ENCODE measurements around the gene TAS1R1.

TAS1R1 gene

DNA sequence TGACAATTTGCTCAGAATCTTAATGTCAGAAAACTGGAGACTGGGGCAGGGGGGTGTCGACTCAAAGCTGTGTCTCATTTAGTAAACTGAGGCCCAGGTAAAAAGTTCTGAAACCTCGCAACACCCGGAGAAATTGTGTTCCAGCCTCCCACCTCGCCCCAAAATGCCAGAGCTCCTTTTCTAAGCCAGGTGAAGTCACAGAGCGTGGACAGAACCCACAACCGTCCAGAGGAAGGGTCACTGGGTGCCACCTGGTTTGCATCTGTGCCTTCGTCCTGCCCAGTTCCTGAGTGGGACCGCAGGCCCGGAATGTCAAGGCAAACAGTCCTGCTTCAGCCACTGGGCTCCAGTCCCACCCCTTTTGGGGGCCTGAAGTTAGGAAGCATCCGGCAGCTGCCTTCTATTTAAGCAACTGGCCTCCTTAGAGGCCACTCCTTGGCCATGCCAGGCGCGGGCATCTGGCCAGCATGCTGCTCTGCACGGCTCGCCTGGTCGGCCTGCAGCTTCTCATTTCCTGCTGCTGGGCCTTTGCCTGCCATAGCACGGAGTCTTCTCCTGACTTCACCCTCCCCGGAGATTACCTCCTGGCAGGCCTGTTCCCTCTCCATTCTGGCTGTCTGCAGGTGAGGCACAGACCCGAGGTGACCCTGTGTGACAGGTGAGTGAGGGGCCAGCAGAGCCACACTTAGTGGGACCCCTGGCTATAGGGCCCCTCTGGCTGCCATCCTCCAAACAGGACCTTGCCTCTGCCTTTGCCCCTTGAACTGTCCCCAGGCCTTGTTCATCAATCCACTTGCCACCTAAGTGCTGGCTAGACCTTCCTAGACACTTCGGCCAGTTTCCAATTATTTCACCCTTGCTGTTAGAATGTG lies at the start of gene TAS1R1:
TAS1R1 (plus strand) TSS at position 401 of the 872 bp plus-strand sequence; CDS start at position 468, 67 bp downstream.
- in situ Hi-C loops (cut with HindIII; ENCODE audit: low sequenced_read_pairs): no loop called here

DNA sequence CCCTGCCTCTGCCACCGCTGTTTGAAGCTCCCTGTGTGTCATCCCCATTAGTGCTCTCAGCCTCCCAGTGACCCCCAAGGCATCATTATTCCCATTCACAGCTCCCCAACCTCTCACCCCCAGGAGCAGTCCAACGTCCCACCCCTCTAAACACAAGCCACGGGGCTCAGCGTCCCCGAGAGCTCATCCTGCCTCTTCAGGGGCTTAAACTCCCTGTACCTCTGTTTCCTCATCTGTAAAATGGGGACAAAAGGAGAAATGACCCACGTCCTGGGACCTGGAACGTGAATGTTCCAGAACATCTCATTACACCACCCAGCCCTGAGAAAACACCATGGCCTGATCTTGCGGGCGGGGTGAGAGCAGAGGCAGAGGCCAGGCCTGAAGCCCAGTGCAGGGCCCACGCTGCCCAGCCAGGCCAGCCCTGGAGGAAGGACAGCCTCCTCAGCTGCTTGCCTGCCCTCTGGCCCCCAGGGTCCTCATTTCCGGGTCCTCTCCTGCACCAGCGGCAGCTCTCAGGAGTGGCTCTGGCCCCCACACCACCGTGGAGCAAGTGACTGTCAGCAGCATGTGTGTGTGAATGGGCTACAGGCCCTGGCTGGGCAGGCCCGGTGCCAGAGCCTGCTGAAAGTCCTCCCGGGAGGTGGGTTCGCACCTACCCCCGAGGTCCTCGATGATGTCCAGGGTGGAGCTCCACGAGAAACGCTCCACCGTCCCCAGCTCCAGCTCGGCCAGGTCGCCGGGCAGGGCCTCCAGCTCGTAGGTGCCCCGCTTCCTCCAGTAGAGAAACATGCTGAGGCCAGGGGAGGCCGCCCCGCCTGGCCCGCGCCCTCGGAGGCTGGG lies 49.5 kb upstream of the TAS1R1 start:
- in situ Hi-C loops (cut with HindIII; ENCODE audit: low sequenced_read_pairs): no loop called here

DNA sequence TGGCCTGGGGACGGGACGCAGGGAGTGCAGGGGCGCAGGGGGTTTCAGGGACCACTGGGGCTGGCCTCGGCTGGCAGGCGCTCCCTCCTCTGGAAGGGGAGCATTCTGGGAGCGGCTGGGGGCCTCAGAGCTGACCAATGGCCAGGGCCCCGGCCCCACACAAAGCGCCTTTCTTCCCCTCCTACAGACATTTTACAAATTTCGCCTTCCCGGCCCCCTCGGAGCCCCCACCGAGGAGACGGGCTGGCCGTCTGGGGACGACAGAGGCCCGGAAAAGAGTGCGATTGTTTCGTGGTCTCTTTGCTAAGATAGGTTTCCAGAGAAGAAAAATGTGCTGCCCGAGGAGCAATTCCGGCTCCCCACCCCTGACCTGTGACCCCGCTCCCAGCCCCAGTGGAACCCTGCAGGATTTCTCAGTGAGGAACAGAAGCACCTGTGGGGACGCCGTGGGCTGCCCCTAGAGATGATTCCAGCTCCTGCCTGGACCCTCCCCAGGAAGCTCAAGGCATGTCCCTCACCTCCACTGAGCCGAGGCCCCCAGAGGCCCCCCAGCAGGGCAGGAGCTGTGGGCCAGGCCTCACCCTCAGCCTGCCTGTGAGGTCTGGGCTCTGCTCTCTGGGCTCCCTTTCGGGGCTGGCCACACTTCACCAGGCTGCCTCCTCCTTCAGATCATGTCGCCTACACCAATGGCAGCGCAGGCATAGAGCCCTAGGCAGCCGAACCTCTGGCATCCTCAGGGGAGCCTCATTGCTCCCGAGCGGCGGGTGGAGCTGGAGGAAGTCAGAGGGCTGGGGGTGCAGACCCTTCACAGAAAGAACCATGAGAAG lies 48.7 kb upstream of the TAS1R1 start:
- in situ Hi-C loops (cut with HindIII; ENCODE audit: low sequenced_read_pairs): no loop called here

DNA sequence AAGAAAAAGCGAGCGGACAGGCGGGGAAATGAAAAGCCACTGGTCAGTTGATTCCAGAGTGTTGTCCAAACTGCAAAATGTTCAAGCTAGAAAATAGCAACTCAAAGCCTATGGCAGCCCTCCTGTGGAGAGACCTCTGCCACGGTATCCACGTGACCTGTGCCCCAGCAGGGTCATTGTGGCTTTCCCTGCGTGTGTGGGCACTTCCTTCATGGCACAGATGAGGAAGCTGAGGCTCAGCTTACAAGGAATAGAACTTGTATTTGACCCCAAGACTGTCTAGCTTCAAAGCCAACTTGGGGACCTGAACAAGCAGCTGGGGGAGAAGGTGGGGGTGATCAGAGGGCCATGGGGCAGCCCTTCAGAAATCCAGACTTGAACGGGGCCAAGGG lies 48.1 kb upstream of the TAS1R1 start:
- in situ Hi-C loops (cut with HindIII; ENCODE audit: low sequenced_read_pairs): no loop called here

DNA sequence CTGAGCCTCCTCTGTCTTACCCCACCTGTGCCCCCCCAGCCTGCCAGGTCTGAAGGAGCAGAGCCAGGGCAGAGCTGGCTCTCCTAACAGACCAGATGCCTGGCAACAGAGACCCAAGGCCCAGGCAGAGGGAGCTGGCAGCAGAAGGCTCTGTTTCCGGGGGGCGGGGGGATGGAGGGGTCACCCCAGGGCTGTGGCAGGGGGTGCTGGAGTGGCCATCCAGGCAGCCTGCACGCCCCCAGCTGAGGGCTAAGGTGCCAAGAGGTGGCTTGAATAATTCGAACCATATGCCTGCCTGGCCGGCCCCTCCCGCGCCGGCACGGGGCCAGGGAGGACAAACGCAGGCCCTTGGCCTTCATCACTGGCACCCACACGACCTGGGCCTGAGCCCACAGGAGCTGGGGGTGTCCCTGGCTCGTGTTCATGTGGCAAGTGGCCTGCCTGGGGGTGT lies 47.6 kb upstream of the TAS1R1 start:
- in situ Hi-C loops (cut with HindIII; ENCODE audit: low sequenced_read_pairs): no loop called here

DNA sequence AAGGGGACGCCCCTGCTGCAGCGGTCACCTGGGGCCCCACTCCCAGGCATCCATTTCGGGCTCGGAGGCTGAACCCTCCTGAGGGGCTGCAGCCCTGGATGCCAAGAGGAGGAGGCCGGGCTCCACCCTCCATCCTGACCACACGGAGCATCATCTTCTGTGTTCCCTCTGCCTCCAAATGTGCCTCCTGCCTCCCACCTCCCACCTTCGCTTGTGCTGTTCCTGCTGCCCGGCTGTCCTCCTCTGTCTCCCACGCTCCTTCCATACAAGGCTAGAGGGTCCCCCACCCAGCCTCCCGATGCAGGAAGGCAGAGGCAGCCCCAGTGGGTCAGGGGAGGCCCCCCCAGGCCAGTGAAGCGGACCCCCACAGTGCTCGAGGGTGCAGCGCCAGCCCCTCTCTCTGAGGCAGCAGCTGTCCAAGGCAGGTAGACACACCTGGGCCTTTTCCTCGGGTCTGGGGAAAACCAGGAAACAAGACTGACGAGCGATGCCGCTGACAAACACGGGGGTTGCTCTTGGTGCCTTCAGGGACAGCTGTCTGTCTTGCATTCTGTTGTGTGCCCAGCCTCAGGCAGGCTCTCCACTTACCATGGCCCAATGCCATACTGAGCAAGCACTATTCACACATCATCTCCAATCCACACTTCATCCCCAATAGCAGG lies 46.8 kb upstream of the TAS1R1 start:
- in situ Hi-C loops (cut with HindIII; ENCODE audit: low sequenced_read_pairs): no loop called here

DNA sequence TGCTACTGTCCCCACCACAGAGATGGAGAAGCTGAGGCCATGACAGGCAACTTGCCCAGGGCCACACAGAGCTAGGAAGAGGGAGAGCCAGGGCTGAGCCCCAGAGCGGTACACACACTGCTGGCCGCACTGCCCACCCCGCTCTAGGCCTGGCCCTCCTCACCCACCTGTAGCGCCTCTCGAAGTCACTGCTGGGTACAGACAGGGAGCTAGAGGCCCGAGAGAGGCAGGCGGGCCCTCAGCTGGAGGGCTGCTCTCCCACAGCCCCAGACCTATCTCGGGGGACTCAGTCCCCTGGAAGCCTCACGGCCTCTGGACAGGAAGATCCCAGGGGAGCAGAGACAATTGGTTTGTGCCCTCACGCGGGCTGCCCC lies 46.3 kb upstream of the TAS1R1 start:
- in situ Hi-C loops (cut with HindIII; ENCODE audit: low sequenced_read_pairs): no loop called here

DNA sequence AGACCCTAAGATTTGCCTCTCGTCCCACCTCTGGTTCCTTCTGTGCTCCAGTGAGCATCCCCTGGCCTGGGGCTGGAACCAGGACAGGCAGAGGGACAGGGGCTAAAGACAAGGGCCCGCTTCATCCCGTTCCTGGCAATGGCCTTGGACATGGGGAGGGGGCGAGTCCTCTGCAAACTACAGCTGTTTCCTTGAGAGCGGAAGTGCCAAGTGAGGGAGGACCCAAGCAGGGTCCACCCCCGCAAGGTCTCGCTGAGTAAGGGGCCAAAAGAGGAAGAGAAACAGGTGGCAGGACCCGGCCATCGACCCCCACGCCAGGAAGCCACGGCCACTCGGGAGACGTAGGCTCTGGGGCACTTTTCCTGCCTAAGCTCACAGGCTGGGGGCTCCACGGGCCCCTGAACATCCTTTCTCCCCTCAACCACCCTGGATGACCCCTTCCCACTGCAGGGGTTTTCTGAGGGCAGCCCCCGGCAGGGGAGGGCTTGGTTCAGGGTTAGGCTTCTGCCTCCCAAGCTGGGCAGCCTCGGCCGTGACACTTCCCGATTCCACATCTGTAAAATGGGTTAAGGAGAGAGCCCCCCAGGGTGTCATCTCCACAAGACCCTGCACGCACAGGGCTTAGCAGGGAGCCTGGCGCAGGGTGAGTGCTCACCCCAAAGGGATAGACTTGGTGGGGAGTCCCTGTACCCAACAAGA lies 45.7 kb upstream of the TAS1R1 start:
- in situ Hi-C loops (cut with HindIII; ENCODE audit: low sequenced_read_pairs): no loop called here

DNA sequence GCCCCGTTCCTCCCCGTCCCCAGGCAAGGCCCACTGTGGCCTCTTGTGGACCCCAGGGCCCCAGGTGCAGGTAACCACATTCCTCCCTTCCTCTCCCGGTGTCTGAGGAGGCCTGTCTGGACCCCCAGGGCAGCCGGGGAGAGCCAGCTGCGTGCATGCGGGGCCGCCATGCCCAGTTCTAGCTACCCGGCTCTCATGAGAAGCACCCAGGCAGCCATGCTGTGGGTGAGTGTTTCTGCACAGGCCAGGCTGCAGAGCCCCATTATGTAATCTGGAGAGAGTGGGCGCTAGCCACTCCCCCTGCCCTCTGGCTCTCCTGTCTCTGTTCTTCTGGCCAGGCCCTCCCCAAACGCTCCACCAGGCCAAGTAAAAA lies 45.2 kb upstream of the TAS1R1 start:
- in situ Hi-C loops (cut with HindIII; ENCODE audit: low sequenced_read_pairs): no loop called here

DNA sequence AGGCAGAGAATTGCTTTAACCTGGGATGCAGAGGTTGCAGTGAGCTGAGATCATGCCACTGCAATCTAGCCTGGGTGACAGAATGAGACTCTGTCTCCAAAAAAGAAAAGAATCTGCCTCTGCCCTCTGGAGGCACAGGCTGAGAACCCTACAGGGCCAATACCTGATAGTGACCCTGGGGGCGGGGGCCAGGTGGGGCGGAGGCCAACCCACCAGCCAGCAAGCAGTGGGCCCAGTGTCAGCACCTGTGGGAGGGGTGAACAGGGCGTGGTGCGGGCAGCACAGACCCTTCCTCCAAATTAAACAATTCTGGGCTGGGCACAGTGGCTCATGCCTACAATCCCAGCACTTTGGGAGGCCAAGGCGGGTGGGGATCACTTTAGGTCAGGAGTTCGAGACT lies 44.6 kb upstream of the TAS1R1 start:
- in situ Hi-C loops (cut with HindIII; ENCODE audit: low sequenced_read_pairs): no loop called here

DNA sequence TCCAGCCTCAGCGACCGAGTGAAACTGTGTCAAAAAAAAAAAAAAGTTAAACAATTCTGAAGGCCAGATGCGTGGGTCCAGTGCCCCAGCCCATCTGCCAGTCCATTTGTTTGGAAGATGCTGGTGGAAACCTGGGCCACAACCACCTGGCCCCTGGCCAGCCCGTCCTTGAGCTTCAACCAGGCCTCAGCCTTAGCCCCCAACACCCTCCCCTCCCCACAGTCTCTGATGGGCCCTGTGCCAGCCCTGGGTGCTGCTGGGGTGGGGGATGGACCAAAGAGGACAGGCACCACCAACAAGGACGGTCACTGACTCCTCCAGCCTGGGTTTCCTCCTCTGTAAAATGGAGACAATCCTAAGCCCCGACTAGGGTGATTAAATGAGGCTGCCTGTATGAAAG lies 44.1 kb upstream of the TAS1R1 start:
- in situ Hi-C loops (cut with HindIII; ENCODE audit: low sequenced_read_pairs): no loop called here

DNA sequence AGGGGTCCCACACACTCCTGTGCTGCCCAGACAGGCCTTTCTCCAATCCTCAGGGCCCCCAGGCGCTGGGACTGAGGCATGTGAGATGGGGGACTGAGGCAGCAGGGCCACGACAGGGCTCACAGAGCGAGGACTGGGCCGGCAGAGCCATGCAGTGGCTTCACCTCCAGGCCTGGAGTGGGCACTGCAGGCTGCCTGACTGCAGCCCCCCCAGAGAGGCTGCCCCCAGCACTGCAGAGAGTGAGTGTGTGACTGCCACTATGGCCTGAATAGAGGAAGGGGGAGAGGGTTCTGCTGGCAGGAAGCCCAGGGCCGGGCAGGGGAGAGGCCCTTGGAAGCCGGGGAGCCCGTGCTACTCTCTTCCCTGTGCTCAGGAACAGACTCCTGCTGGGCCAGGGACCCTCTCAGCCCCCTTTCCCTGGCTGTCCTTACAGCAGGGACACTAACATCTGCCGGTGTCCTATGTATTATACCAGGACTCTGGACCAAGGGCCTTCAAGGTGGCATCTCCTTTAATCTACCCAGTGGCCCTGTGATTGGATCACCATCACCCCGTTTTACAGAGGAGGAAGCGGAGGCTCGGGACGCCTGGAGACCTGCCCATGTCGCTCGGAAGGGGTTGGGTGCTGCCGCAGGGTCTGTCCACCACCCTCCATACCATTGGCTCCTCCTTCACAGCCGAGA lies 43.4 kb upstream of the TAS1R1 start:
- in situ Hi-C loops (cut with HindIII; ENCODE audit: low sequenced_read_pairs): no loop called here

DNA sequence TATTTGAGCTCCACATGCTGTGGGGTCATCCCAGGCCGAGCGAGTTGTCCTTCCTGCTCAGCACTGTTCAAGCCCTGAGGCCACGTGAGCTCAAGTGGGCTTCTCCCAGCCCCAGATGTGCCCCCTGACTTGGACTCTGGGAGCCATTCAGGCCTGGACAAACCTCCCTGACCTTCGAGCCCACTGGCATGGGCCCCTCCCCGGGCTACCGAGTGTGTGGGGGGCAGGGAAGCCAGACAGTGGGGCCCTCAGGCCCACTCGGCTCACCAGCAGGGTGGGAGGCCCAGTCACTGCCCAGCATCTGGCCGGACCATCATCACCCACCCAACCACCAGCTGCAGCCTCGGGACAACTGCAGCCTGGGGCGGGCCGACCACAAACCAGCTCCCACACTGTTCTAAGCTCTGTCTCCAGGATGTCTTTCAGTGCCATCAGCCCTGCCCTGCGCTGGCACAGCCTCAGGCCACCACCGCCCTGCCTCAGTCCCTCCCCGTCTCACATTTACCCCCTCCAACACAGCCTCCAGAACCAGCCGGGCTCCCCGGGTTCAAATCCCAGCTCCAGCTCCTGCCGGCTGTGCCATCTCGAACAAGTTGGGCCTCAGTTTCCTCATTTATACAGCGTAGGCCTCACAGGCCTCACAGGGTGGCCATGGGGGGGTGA lies 42.7 kb upstream of the TAS1R1 start:
- in situ Hi-C loops (cut with HindIII; ENCODE audit: low sequenced_read_pairs): no loop called here

DNA sequence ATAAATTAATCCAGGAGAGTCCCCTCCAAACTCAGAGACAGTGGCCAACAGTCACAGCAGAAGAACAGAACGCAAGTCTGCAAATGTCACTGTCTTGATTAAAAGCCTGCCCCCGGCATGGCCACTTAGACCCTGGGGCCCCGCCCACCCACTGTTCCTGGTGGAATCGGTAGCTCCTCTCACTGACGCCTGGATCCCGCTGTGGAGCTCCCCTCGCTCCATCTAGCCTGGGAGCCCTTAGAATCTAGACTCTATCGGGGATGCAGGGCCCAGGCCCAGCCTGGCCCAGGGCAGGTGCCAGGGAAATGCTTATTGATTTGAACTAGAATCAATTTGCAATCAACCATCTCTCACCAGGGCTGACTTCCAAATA lies 42.2 kb upstream of the TAS1R1 start:
- in situ Hi-C loops (cut with HindIII; ENCODE audit: low sequenced_read_pairs): no loop called here

DNA sequence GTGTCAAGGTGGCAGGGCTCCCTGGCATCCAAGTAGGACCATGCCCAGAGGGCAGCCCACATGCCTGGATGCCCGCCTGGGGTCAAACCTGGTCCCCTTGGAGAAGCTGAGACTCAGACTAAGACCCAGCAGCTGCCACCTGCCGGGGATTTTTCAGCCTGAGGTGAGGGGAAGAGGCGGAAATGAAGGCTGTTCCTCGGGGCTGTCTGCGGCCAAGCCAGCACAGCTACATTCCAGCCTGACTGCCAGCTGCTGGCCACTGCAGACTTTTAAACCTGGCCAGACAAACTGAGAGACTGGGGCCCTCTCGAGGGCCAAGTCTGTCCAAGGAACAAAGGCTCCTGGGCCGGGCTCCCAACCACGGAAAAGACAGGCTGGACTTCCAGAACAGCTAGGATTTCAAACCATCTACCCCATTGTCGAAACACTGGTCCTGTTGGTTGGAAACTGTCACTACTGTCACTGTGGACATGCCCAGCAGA lies 41.7 kb upstream of the TAS1R1 start:
- in situ Hi-C loops (cut with HindIII; ENCODE audit: low sequenced_read_pairs): no loop called here

DNA sequence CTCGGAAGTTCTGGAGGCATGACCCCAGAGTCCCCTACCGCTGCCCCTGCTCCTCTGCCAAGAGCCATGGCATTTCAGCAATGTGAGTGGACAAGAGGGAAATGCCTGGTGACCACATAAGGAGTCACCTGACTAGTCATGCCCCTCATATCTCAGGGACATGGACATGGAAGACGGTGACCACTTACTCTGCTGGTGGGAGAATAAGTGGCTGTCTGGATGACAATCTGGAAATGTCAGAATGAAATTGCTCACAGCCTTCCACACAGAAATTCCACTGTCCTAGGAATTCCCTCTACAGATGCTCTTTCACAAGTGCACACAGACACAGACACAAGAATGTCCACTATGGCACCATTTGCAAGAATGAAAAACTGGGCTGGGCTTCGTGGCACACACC lies 39.3 kb upstream of the TAS1R1 start:
- in situ Hi-C loops (cut with HindIII; ENCODE audit: low sequenced_read_pairs): no loop called here

DNA sequence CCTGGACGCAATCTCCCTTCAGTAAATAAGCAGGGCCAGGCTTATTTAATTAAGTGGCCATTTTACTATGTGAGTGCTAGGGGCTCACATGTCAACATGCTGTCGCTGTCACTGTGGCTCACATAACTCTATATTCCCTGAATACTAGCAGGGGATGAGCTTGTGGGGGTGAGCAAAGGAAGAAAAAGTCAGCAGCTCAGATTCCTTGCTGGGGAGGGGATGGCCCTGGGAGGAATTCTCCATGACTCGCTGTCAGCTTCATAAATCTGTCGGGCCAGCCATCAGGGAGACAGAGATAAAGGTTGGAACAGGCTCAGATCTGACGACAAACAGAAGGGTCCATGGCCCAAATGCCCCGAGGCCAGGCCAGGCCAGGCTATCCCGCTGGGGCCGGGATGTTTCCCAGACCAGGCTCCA lies 37.7 kb upstream of the TAS1R1 start:
- in situ Hi-C loops (cut with HindIII; ENCODE audit: low sequenced_read_pairs): no loop called here

DNA sequence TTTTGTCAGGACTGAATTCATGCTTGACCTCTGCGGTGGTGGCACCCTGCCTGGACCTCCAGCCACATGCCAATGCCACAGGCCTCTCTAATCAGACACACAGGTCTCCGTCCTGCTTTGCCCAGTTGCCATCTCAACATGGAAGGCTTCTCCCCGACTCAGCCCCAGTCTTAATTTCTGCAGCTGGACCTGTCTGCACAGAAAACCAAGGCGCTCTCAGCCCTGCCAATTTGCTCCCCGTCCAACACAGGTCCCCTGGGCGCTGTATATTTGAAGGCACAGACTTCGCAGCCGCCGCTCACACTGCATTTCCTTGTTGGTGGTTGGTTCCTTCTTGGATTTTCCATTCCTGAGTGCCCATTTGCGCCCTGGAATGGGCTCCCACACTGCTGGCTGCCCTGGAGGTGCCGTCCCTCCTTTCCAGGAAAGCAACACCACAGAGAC lies 35.6 kb upstream of the TAS1R1 start:
- in situ Hi-C loops (cut with HindIII; ENCODE audit: low sequenced_read_pairs): no loop called here

Measured in DLD1 (cell line).